ENCODE data around the gene FAM229B. TPM values are rescaled to one million over a fixed set of nuclear protein-coding genes. Genes with fewer than 3 reads are reported as not detected.

The FAM229B gene
- total and polyA plus RNA-seq, 2 of the 8 experiments (the other 6 are each of a cell fraction or from before 2014, with no cell fraction given) = 10.0 to 10.4 TPM

DNA sequence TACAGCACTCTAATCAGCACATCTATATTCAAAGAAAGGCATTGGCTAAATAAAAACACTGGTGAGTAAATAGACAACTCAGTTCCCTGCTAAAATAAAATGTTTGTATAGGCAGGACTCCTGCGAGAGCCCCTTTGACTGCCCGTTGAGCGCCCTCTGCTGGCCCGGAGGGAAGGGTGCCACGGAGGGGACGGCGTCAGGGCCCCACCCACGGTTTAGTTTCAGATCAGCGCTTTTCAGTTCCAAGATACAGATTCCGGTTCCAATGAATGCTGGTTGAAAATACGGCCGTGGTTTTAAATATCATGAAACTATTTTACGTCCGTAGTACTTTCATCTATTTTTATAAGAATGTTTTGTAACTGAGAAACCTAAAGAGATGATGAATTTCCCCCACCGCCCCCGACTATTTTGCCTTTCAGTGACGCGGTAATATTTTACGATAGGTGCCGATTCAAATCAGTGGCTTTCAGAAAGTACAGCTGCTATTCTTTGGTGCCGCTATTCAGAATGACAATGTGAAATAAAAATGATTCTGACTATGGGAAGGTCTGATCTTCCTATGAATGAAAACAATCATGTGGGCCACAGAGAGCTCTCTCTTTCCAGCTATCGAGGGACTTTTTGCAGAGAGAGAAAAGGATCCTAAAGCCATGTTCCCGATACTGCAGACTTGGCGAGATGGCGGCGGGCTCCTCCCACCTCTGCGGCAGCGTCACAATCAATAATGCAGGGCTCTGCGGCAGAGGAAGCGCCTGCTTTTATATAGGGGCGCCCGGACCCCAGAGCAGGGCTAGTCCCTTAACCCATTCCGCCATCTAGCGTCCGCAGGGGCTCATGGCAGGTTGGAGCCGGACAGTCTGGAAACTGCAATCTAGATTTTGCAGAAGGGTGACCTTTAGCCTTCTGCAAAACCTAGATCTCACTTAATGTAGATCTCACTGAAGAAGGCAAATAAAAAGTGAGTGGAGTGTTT is 44.1 kb upstream of the FAM229B start (continued):
- peak; percentile 54 for TF ChIP-seq TAF7 (optimal IDR thresholded peaks at IDR 0.05; ENCODE audit: borderline replicate concordance, low read depth, low read length)
- TF ChIP-seq RFX5 (IDR thresholded peaks at IDR 0.05; ENCODE audit: borderline replicate concordance, low read depth, low read length) = 0 out of 2 replicates have a peak, but pooled peaks have one; percentile 13
- no peak for TF ChIP-seq KDM1A (IDR thresholded peaks at IDR 0.05; ENCODE audit: borderline replicate concordance, low read length)
- peak; percentile 53; the same call in 1 of the 2 replicates for TF ChIP-seq CHD2 (IDR thresholded peaks at IDR 0.05; ENCODE audit: low read length)
- TF ChIP-seq, protein P1, sequence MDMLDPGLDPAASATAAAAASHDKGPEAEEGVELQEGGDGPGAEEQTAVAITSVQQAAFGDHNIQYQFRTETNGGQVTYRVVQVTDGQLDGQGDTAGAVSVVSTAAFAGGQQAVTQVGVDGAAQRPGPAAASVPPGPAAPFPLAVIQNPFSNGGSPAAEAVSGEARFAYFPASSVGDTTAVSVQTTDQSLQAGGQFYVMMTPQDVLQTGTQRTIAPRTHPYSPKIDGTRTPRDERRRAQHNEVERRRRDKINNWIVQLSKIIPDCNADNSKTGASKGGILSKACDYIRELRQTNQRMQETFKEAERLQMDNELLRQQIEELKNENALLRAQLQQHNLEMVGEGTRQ (IDR thresholded peaks at IDR 0.05; ENCODE audit: low read length) = 0 out of 2 replicates have a peak, but pooled peaks have one; percentile 8
- TF ChIP-seq SUZ12 (IDR thresholded peaks at IDR 0.05; ENCODE audit: low read length) = no peak
- TF ChIP-seq POU5F1 (IDR thresholded peaks at IDR 0.05; ENCODE audit: low read depth, low read length) = no peak
- TF ChIP-seq FOSL1 (IDR thresholded peaks at IDR 0.05; ENCODE audit: insufficient read depth, low read depth, low read length) = no peak
- TF ChIP-seq HDAC2 (IDR thresholded peaks at IDR 0.05; ENCODE audit: borderline replicate concordance in 1 of 2, low read depth in 2 of 2, low read length in 2 of 2) = peak; percentile 33 to 62; a peak in 1 of 4 replicates
- TF ChIP-seq SAP30 (IDR thresholded peaks at IDR 0.05; ENCODE audit: insufficient read depth, insufficient replicate concordance, low read length) = peak; percentile 63
- peak; percentile 22; the same call in 1 of the 2 replicates for TF ChIP-seq BRCA1 (IDR thresholded peaks at IDR 0.05; ENCODE audit: low read depth, low read length)
- TF ChIP-seq CREB1 (IDR thresholded peaks at IDR 0.05) = peak; percentile 68
- peak; percentile 43; the same call in 1 of the 2 replicates for TF ChIP-seq RBBP5 (IDR thresholded peaks at IDR 0.05; ENCODE audit: borderline replicate concordance, low read depth, low read length)
- peak; percentile 43; the same call in 1 of the 2 replicates for TF ChIP-seq JUND (IDR thresholded peaks at IDR 0.05; ENCODE audit: low read length)
- TF ChIP-seq POLR2AphosphoS5 (IDR thresholded peaks at IDR 0.05; ENCODE audit: low read depth, low read length) = peak; percentile 72
- TF ChIP-seq CBX5 (IDR thresholded peaks at IDR 0.05; ENCODE audit: low read depth, low read length) = no peak
- no peak for TF ChIP-seq KDM5A (IDR thresholded peaks at IDR 0.05; ENCODE audit: low read length)
- peak; percentile 25 to 80; a peak in 1 of 4 replicates for TF ChIP-seq SIN3A (conservative IDR thresholded peaks at IDR 0.05 in 1 of 2, IDR thresholded peaks at IDR 0.05 in 1 of 2; ENCODE audit: low read depth in 1 of 2, low read length in 2 of 2)
- no peak for TF ChIP-seq BCL11A (IDR thresholded peaks at IDR 0.05; ENCODE audit: low read depth in 2 of 2, low read length in 2 of 2)
- TF ChIP-seq CTBP2 (IDR thresholded peaks at IDR 0.05; ENCODE audit: borderline replicate concordance, insufficient read depth, insufficient read length, low read length) = no peak

Data from H1 (cell line).